HUES6 (cell line): Measurements from ENCODE around the gene IKZF3.
"Not testable (repeated sequence)": the region's sequence is repeated elsewhere in the genome, so short reads cannot be mapped to it uniquely, and the experiment has no call there.

Experiments
- H3K27ac ChIP-seq: 2 replicates; pipeline ENCODE4 v1.7.0; 2013; ENCODE audit warnings: low read depth, mild to moderate bottlenecking, low read length, inconsistent platforms
- H3K27me3 ChIP-seq: 2 replicates; pipeline ENCODE4 v1.6.1; 2013; ENCODE audit warnings: low read length; ENCODE audit not compliant: control insufficient read depth, insufficient read depth
- H3K36me3 ChIP-seq: 2 replicates; pipeline ENCODE4 v1.6.1; 2013; ENCODE audit warnings: low read length; ENCODE audit not compliant: control insufficient read depth, insufficient read depth
- H3K4me1 ChIP-seq: 2 replicates; pipeline ENCODE4 v1.6.1; 2013; ENCODE audit warnings: low read length; ENCODE audit not compliant: control insufficient read depth, insufficient read depth
- H3K4me3 ChIP-seq: 2 replicates; pipeline ENCODE4 v1.5.1; 2013; ENCODE audit warnings: low read depth, low read length
- H3K9ac ChIP-seq: one replicate; pipeline ENCODE4 v1.6.1; 2013; ENCODE audit warnings: mild to moderate bottlenecking, low read length
- H3K9me3 ChIP-seq: 2 replicates; pipeline ENCODE4 v1.6.1; 2013; ENCODE audit warnings: low read depth, low read length; ENCODE audit not compliant: control insufficient read depth, insufficient read depth

Gene IKZF3

GRCh38 chr17:39754161-39754957 lies 109.8 kb downstream of the IKZF3 start:
- Histone ChIP-seq H3K27ac (peak overlapping the region; percentile 91), H3K4me1 (peaks cover 47% of the 10 kb centered on the region), H3K9me3 (no peaks in the 10 kb centered on the region)

DNA sequence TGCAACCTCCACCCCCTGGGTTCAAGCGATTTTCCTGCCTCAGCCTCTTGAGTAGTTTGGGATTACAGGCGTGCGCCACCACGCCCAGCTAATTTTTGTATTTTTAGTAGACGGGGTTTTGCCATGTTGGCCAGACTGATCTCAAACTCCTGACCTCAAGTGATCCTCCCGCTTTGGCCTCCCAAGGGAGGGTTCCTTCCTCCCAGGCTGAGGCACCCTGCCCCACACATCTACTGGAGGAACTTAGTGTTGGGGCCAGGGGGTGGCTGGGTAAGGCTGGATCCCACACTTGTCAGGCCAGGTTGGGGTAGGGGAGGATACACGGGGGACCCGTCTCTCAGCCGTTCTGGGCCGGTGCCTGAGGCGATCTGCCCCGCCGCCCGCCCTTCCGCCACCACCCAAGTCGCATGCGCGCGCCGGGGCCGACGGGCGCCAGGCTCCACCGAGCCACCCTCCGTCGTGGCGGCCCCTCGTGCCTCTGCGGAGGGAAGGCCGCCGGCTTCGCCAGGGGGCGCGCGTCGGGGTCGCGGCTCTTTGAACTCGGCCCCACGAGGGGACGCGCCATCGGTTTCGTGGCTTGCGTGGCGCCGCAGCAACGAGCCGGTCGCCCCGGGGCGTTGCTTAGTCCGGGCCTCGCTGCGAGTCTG lies 110.5 kb downstream of the IKZF3 start:
- Histone ChIP-seq H3K4me3 (peak overlapping the region; percentile 86), H3K27me3 (peaks cover 4% of the 10 kb centered on the region; the same call in 1 of the 2 replicates), H3K9me3 (no peaks in the 10 kb centered on the region), H3K4me1 (peaks cover 47% of the 10 kb centered on the region), H3K36me3 (no peaks in the 10 kb centered on the region), H3K27ac (peak overlapping the region; percentile 91), H3K9ac (peak overlapping the region; percentile 88)

More at GRCh38 chr17:39754161-39754957, 109.8 kb downstream of the IKZF3 start:
- no peaks in the 10 kb centered on the region for H3K36me3 ChIP-seq
- H3K9ac ChIP-seq = peak overlapping the region; percentile 88
- peak overlapping the region; percentile 86 for H3K4me3 ChIP-seq
- H3K27me3 ChIP-seq = peaks cover 4% of the 10 kb centered on the region; the same call in 1 of the 2 replicates

DNA sequence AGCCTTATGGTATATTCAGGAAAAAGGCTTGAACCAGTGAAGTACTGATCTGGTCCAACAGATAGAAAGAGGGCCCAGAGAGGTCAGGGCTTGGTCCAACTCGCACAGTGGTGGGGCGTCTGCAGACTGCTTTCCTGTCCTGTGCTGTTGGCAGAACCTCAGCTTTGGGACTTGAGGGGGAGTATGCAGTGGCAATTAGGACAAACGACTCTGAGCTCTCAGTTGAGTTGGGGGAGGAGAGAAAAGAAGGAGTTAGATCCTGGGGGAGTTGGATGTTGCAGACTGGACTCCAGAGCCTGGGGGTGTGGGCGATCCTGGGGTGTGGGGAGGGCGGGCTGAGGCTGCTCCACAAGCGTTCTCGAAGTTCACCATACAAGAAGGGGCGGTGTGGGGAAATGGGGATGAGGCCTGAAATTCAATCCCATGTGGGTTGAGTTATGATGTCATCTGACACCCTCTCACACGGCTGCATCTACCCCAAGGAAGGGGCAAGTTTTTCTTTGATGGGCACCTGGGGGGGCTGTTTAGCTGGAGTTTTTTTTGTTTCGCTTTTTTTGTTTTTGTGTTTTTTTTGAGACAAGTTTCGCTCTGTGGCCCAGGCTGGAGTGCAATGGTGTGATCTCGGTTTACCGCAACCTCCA lies 111.8 kb downstream of the IKZF3 start:
- no peak overlapping the region for H3K9ac ChIP-seq
- H3K27ac ChIP-seq = no peak overlapping the region
- H3K4me1 ChIP-seq = peaks cover 44% of the 10 kb centered on the region
- H3K27me3 ChIP-seq = peaks cover 3% of the 10 kb centered on the region; the same call in 1 of the 2 replicates
- peaks cover 6% of the 10 kb centered on the region; the same call in 1 of the 2 replicates for H3K36me3 ChIP-seq
- H3K4me3 ChIP-seq = no peak overlapping the region
- no peaks in the 10 kb centered on the region for H3K9me3 ChIP-seq

- Histone ChIP-seq H3K9ac (no peak overlapping the region), H3K27me3 (no peaks in the 10 kb centered on the region), H3K4me3 (no peak overlapping the region), H3K27ac (no peak overlapping the region), H3K4me1 (peaks cover 44% of the 10 kb centered on the region), H3K9me3 (no peaks in the 10 kb centered on the region), H3K36me3 (peaks cover 14% of the 10 kb centered on the region; the same call in 1 of the 2 replicates)
These were observed 112.5 kb downstream of the IKZF3 start for GRCh38 chr17:39751637-39752036.

DNA sequence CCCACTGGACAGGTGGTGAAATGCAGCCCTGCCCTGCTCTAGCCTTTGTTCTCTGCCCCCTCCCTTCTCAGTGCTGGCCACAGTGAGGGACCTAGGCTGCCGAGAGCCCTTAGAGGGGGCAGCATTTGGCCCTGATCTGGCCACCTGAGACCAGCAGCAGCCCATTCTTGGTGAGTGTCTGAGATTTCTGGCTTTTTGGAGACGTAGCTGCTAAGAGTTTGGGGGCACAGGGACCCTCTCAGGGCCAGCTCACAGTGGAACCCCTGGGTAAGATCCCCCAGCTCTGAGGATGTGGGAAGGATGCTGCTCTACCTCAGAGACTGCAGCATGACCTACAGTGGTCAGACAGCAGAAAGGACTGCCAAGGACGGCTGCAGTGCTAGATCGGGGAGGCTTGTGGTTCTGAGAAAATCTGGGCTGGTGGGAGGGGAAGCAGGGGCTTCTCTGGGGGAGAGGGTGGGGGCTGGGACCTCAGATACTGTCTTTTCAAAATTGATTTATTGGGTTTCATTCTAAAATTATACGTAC lies 113.0 kb downstream of the IKZF3 start:
- Histone ChIP-seq H3K9ac (no peak overlapping the region), H3K27ac (no peak overlapping the region), H3K4me3 (no peak overlapping the region)

GRCh38 chr17:39750131-39751015 lies 113.7 kb downstream of the IKZF3 start:
- peaks cover 25% of the 10 kb centered on the region for H3K36me3 ChIP-seq
- H3K9me3 ChIP-seq = no peaks in the 10 kb centered on the region
- H3K27ac ChIP-seq = 0 out of 2 replicates have a peak overlapping the region, but pooled peaks have one; percentile 30
- no peaks in the 10 kb centered on the region for H3K27me3 ChIP-seq
- H3K4me1 ChIP-seq = peaks cover 35% of the 10 kb centered on the region
- H3K4me3 ChIP-seq = no peak overlapping the region
- no peak overlapping the region for H3K9ac ChIP-seq

More for the DNA sequence above, 113.0 kb downstream of the IKZF3 start:
- Histone ChIP-seq H3K36me3 (peaks cover 17% of the 10 kb centered on the region; the same call in 1 of the 2 replicates), H3K27me3 (no peaks in the 10 kb centered on the region), H3K9me3 (no peaks in the 10 kb centered on the region), H3K4me1 (peaks cover 42% of the 10 kb centered on the region)

DNA sequence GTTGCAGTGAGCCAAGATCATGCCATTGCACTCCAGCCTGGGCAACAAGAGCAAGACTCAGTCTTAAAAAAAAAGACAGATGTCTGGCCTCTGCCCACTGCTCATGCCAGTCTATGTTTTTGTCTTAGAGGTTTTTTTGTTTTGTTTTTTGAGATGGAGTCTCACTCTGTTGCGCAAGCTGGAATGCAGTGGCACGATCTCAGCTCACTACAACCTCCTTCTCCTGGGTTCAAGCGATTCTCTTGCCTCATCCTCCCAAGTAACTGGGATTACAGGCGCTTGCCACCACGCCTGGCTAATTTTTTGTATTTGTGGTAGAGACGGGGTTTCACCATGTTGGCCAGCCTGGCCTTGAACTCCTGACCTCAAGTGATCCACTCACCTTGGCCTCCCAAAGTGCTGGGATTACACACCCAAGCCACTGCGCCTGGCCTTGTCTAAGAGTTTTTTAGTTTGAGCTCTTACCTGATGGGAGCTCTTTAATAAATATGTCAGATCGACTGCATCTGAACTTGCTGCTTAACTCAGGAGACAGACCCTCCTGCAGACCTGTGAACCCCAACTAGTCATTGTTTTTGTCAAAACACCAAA lies 115.6 kb downstream of the IKZF3 start:
- Histone ChIP-seq H3K4me1 (peaks cover 28% of the 10 kb centered on the region), H3K36me3 (peaks cover 42% of the 10 kb centered on the region)
- not testable (repeated sequence) for H3K4me3 ChIP-seq, H3K27me3 ChIP-seq, H3K27ac ChIP-seq, H3K9me3 ChIP-seq, H3K9ac ChIP-seq

- H3K36me3 ChIP-seq = peaks cover 49% of the 10 kb centered on the region
- H3K4me3 ChIP-seq = no peak overlapping the region
- no peak overlapping the region for H3K27ac ChIP-seq
- H3K9ac ChIP-seq = no peak overlapping the region
- H3K27me3 ChIP-seq = no peaks in the 10 kb centered on the region
- H3K9me3 ChIP-seq = no peaks in the 10 kb centered on the region
- H3K4me1 ChIP-seq = peaks cover 22% of the 10 kb centered on the region
These were observed 116.4 kb downstream of the IKZF3 start for GRCh38 chr17:39747745-39748144.

- Histone ChIP-seq H3K9ac (no peak overlapping the region), H3K4me3 (no peak overlapping the region), H3K9me3 (no peaks in the 10 kb centered on the region), H3K27me3 (no peaks in the 10 kb centered on the region), H3K27ac (no peak overlapping the region), H3K36me3 (peaks cover 52% of the 10 kb centered on the region), H3K4me1 (peaks cover 18% of the 10 kb centered on the region)
These were observed 118.0 kb downstream of the IKZF3 start for GRCh38 chr17:39746145-39746461.
